A549 (cell line): ENCODE data around the gene GMPR.

Experiments
- CHD2 ChIP-seq: fragments of 150-350 bp; IDR thresholded peaks from 2 replicates; pipeline ENCODE4 v1.6.1; 2014; ENCODE audit warnings: low read length; ENCODE audit not compliant: partially characterized antibody
- EP300 ChIP-seq, 2 experiments: fragments of >200 bp; sonication (Bioruptor Twin); formaldehyde crosslinking; IDR thresholded peaks; 2 replicates in 1 of 2; 3 replicates in 1 of 2; pipeline ENCODE4 v1.6.1; 2016 to 2017
- ESRRA ChIP-seq: fragments of 150-350 bp; IDR thresholded peaks from 2 replicates; pipeline ENCODE4 v1.6.1; 2014; ENCODE audit warnings: mild to moderate bottlenecking, low read length, borderline replicate concordance
- JUN ChIP-seq, 2 experiments: fragments of >200 bp; sonication (Bioruptor Twin); formaldehyde crosslinking; IDR thresholded peaks; 2 replicates in 1 of 2; 3 replicates in 1 of 2; pipeline ENCODE4 v1.6.1; 2016 to 2017
- MAFK ChIP-seq: fragments of 450-650 bp; IDR thresholded peaks from 2 replicates; pipeline ENCODE4 v1.6.1; 2014; ENCODE audit not compliant: partially characterized antibody
- MAX ChIP-seq: IDR thresholded peaks from 2 replicates; pipeline ENCODE4 v1.6.1; 2012
- MAZ ChIP-seq: fragments of 150-350 bp; IDR thresholded peaks from 2 replicates; pipeline ENCODE4 v1.6.1; 2014; ENCODE audit warnings: antibody characterized with exemption, low read depth, low read length, borderline replicate concordance
- POLR2A ChIP-seq: IDR thresholded peaks from 2 replicates; pipeline ENCODE4 v1.6.1; 2012; ENCODE audit warnings: mild to moderate bottlenecking, low read length
- RARB ChIP-seq: fragments of 250-450 bp; sonication (Bioruptor Pico); IDR thresholded peaks from 2 replicates; pipeline ENCODE4 v1.8.0; 2021; ENCODE audit warnings: mild to moderate bottlenecking, moderate library complexity
- RNF2 ChIP-seq: fragments of 200-600 bp; sonication (generic); IDR thresholded peaks from 2 replicates; pipeline ENCODE4 v1.6.1; 2016; ENCODE audit warnings: low read depth, mild to moderate bottlenecking, antibody characterized with exemption, moderate library complexity, borderline replicate concordance
- USF2 ChIP-seq: fragments of 450-650 bp; IDR thresholded peaks from 2 replicates; pipeline ENCODE4 v1.6.1; 2014; ENCODE audit warnings: antibody characterized with exemption
- ZNF302 ChIP-seq: fragments of 250-450 bp; sonication (Bioruptor Pico); IDR thresholded peaks from 2 replicates; pipeline ENCODE4 v1.9.0; 2021; ENCODE audit warnings: inconsistent platforms, mild to moderate bottlenecking, moderate library complexity
- TF ChIP-seq, protein P1 (sequence below): fragments of >200 bp; sonication (Bioruptor Twin); formaldehyde crosslinking; IDR thresholded peaks from 3 replicates; pipeline ENCODE4 v1.5.1; 2016

DNA sequence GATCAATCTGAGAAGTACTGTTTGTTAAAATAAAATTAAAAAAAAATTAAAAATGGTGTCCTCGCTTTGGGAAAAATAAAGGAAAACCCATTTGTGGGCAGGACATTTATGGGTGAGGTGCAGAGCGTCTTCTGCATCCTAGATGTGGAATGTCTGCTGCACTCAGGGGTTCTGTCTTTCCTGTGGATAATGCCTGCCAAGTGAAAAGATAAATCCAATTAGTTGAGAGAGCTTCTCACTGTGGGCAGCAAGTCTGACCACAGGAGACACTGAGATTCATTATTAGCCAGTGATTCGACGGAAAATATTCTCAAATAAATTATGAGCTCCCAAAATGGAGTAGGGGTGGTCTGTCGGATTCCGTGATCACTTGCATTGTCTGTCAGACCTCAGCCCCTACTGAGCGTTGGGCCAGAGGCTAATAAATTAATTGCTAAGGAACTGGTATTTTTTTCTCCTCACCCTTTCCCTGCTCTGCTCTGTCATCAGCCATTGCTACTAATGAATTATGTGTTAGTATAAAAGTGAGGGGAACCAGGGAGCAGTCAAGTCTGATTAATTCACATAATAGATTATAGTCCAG is 10.0 kb downstream of the GMPR start:
- TF ChIP-seq, protein P1, sequence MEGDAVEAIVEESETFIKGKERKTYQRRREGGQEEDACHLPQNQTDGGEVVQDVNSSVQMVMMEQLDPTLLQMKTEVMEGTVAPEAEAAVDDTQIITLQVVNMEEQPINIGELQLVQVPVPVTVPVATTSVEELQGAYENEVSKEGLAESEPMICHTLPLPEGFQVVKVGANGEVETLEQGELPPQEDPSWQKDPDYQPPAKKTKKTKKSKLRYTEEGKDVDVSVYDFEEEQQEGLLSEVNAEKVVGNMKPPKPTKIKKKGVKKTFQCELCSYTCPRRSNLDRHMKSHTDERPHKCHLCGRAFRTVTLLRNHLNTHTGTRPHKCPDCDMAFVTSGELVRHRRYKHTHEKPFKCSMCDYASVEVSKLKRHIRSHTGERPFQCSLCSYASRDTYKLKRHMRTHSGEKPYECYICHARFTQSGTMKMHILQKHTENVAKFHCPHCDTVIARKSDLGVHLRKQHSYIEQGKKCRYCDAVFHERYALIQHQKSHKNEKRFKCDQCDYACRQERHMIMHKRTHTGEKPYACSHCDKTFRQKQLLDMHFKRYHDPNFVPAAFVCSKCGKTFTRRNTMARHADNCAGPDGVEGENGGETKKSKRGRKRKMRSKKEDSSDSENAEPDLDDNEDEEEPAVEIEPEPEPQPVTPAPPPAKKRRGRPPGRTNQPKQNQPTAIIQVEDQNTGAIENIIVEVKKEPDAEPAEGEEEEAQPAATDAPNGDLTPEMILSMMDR = no peak
- TF ChIP-seq RARB (no peak), MAZ (no peak), EP300 (IDR thresholded peaks at IDR 0.05) (no peak), MAX (no peak), POLR2A (no peak), USF2 (no peak), ZNF302 (CRISPR knock-in tag) (no peak), RNF2 (no peak), CHD2 (no peak), JUN (IDR thresholded peaks at IDR 0.05) (no peak), MAFK (no peak), ESRRA (no peak)
